ENCODE results near the gene THOC6.

- TF ChIP-seq REST (IDR thresholded peaks at IDR 0.05; ENCODE audit: low read depth) (no peak), YY1 (IDR thresholded peaks at IDR 0.05; ENCODE audit: low read depth) (no peak)
Observed at GRCh38 chr16:3057181-3058138, 33.6 kb downstream of the THOC6 start.

Measured in Ishikawa (cell line).